Neural cell (in vitro differentiated cells): Measurements from ENCODE around the gene FAM107B. TPM values are rescaled to one million over a fixed set of nuclear protein-coding genes. Genes with fewer than 3 reads are reported as not detected.
A peak's percentile ranks its signal among the peaks of the same experiment; 100 is the strongest.

Experiments used
- H2AFZ ChIP-seq: fragments of 200-600, 300-800 bp; sonication (generic), shearing (Covaris generic); 2 replicates; pipeline ENCODE4 v1.6.0; 2014; ENCODE audit warnings: low read depth, mild to moderate bottlenecking, antibody characterized with exemption, low read length, moderate library complexity
- H3F3A ChIP-seq: fragments of 200-600 bp; shearing (Covaris generic); 2 replicates; pipeline ENCODE4 v1.6.1; 2016; ENCODE audit warnings: mild to moderate bottlenecking, moderate library complexity, mixed read lengths, antibody characterized with exemption, low read length; ENCODE audit not compliant: insufficient read depth, poor library complexity, severe bottlenecking
- H3K27ac ChIP-seq: fragments of 200-600, 300-800 bp; sonication (generic), shearing (Covaris generic); 2 replicates; pipeline ENCODE4 v1.5.1; 2014; ENCODE audit warnings: mild to moderate bottlenecking, low read length, moderate library complexity
- H3K27me3 ChIP-seq: fragments of 300-800, 200-600 bp; sonication (generic), shearing (Covaris generic); 2 replicates; pipeline ENCODE4 v1.6.0; 2014; ENCODE audit warnings: mild to moderate bottlenecking, low read depth, low read length, moderate library complexity; ENCODE audit not compliant: insufficient read depth
- H3K36me3 ChIP-seq: fragments of 300-800, 200-600 bp; sonication (generic), shearing (Covaris generic); 2 replicates; pipeline ENCODE4 v1.5.1; 2014; ENCODE audit warnings: mild to moderate bottlenecking, antibody characterized with exemption, low read length, moderate library complexity; ENCODE audit not compliant: insufficient read depth
- H3K4me2 ChIP-seq: fragments of 300-800, 200-600 bp; sonication (generic), shearing (Covaris generic); 2 replicates; pipeline ENCODE4 v1.6.0; 2014; ENCODE audit warnings: mild to moderate bottlenecking, low read length
- H3K4me3 ChIP-seq: fragments of 300-800, 200-600 bp; sonication (generic), shearing (Covaris generic); 2 replicates; pipeline ENCODE4 v1.5.1; 2014; ENCODE audit warnings: mild to moderate bottlenecking, low read length, moderate library complexity
- H3K79me2 ChIP-seq: fragments of 200-600 bp; shearing (Covaris generic); replicated peaks from 2 replicates; pipeline ENCODE4 v1.6.0; 2014; ENCODE audit warnings: mild to moderate bottlenecking, low read length, moderate library complexity; ENCODE audit not compliant: insufficient read depth
- H3K9ac ChIP-seq: fragments of 300-800, 200-600 bp; sonication (generic), shearing (Covaris generic); 2 replicates; pipeline ENCODE4 v1.6.1; 2016; ENCODE audit warnings: mild to moderate bottlenecking, low read length, mixed read lengths
- H3K9me2 ChIP-seq: fragments of 200-600 bp; shearing (Covaris generic); 2 replicates; pipeline ENCODE4 v1.6.1; 2016; ENCODE audit warnings: mild to moderate bottlenecking, low read length, mixed read lengths; ENCODE audit not compliant: insufficient read depth
- H3K9me3 ChIP-seq: fragments of 200-600, 300-800 bp; sonication (generic), shearing (Covaris generic); 2 replicates; pipeline ENCODE4 v1.6.1; 2016; ENCODE audit warnings: mild to moderate bottlenecking, mixed run types, low read length, moderate library complexity, mixed read lengths
- H4K20me1 ChIP-seq: fragments of 200-600 bp; shearing (Covaris generic); 2 replicates; pipeline ENCODE4 v1.6.1; 2016; ENCODE audit warnings: mild to moderate bottlenecking, mixed run types; ENCODE audit not compliant: insufficient read depth
- CTCF ChIP-seq: fragments of 450-650 bp; IDR thresholded peaks from 2 replicates; pipeline ENCODE4 v1.5.1; 2014; ENCODE audit warnings: antibody characterized with exemption, mild to moderate bottlenecking, moderate library complexity; ENCODE audit not compliant: poor library complexity, severe bottlenecking
- EP300 ChIP-seq: fragments of 450-650 bp; conservative IDR thresholded peaks from 2 replicates; pipeline ENCODE4 v1.6.1; 2014; ENCODE audit warnings: antibody characterized with exemption, mild to moderate bottlenecking, moderate library complexity; ENCODE audit not compliant: poor library complexity, severe bottlenecking
- POLR2AphosphoS5 ChIP-seq: IDR thresholded peaks from 2 replicates; pipeline ENCODE4 v1.6.1; 2012
- REST ChIP-seq: IDR thresholded peaks from 2 replicates; pipeline ENCODE4 v1.6.1; 2012; ENCODE audit warnings: borderline replicate concordance
- SMC3 ChIP-seq: fragments of 450-650 bp; conservative IDR thresholded peaks from 2 replicates; pipeline ENCODE4 v1.6.1; 2014; ENCODE audit warnings: antibody characterized with exemption, mild to moderate bottlenecking, moderate library complexity; ENCODE audit not compliant: poor library complexity
- TAF1 ChIP-seq: IDR thresholded peaks from 2 replicates; pipeline ENCODE4 v1.6.1; 2012; ENCODE audit warnings: low read depth
- polyA plus RNA-seq: library from polyadenylated mRNA; depleted of rRNA; stranded (reverse); fragments of >200 nt; gene quantifications from 2 replicates; pipeline ENCODE4 v1.2.3, GENCODE V29; 2014

FAM107B gene
- polyA plus RNA-seq, 1 donor from 2014 or later, result 106 TPM

- H3K4me2 ChIP-seq, result no peak overlapping the region
- H3F3A ChIP-seq, result no peaks in the 10 kb centered on the region
- H3K79me2 ChIP-seq, result peaks cover 59% of the 10 kb centered on the region
- H3K9me2 ChIP-seq, result no peaks in the 10 kb centered on the region
- H3K27ac ChIP-seq, result no peak overlapping the region
- no peak overlapping the region for H3K4me3 ChIP-seq
- H3K27me3 ChIP-seq, result no peaks in the 10 kb centered on the region
- no peak overlapping the region for H3K9ac ChIP-seq
- no peaks in the 10 kb centered on the region for H3K9me3 ChIP-seq
- no peaks in the 10 kb centered on the region for H3K36me3 ChIP-seq
- no peaks in the 10 kb centered on the region for H4K20me1 ChIP-seq
- H2AFZ ChIP-seq, result no peak overlapping the region
- no peak for TF ChIP-seq EP300
- TF ChIP-seq TAF1, result no peak
- no peak for TF ChIP-seq POLR2AphosphoS5
Measured at GRCh38 chr10:14563359-14563940, 211.2 kb downstream of the FAM107B start.

GRCh38 chr10:14563076-14563336, 211.7 kb downstream of the FAM107B start:
- H3F3A ChIP-seq, result no peaks in the 10 kb centered on the region
- H3K9me3 ChIP-seq, result no peaks in the 10 kb centered on the region
- no peak overlapping the region for H3K4me3 ChIP-seq
- no peak overlapping the region for H3K27ac ChIP-seq
- no peaks in the 10 kb centered on the region for H4K20me1 ChIP-seq
- TF ChIP-seq REST, result no peak
- no peak for TF ChIP-seq SMC3
- H3K9ac ChIP-seq, result no peak overlapping the region
- no peaks in the 10 kb centered on the region for H3K36me3 ChIP-seq
- H3K79me2 ChIP-seq, result peaks cover 61% of the 10 kb centered on the region
- no peak overlapping the region for H3K4me2 ChIP-seq
- H2AFZ ChIP-seq, result no peak overlapping the region
- no peaks in the 10 kb centered on the region for H3K9me2 ChIP-seq
- H3K27me3 ChIP-seq, result no peaks in the 10 kb centered on the region

- H3K9ac ChIP-seq, result no peak overlapping the region
- H3K27ac ChIP-seq, result peak overlapping the region; percentile 19
- H2AFZ ChIP-seq, result no peak overlapping the region
- no peak overlapping the region for H3K4me2 ChIP-seq
- no peak overlapping the region for H3K4me3 ChIP-seq
- TF ChIP-seq EP300 (peak; percentile 16), CTCF (no peak)
- H3K27me3 ChIP-seq, result no peaks in the 10 kb centered on the region
- H3K36me3 ChIP-seq, result no peaks in the 10 kb centered on the region
- no peaks in the 10 kb centered on the region for H3K9me3 ChIP-seq
- H4K20me1 ChIP-seq, result no peaks in the 10 kb centered on the region
- peaks cover 55% of the 10 kb centered on the region for H3K79me2 ChIP-seq
- H3F3A ChIP-seq, result no peaks in the 10 kb centered on the region
- H3K9me2 ChIP-seq, result no peaks in the 10 kb centered on the region
Measured at GRCh38 chr10:14562218-14563075, 212.2 kb downstream of the FAM107B start.
